DMS53 treated with DMSO at 0.1 percent for 48 hours (cell line): ENCODE results near the gene FIBIN.
"Not testable (repeated sequence)": the region's sequence is repeated elsewhere in the genome, so short reads cannot be mapped to it uniquely, and the experiment has no call there.

ENCODE experiments used
- DNase-seq: peaks from one replicate; lab custom pipeline; 2025; ENCODE audit not compliant: unreplicated experiment; lab: John Stamatoyannopoulos, UW

Gene FIBIN

DNA sequence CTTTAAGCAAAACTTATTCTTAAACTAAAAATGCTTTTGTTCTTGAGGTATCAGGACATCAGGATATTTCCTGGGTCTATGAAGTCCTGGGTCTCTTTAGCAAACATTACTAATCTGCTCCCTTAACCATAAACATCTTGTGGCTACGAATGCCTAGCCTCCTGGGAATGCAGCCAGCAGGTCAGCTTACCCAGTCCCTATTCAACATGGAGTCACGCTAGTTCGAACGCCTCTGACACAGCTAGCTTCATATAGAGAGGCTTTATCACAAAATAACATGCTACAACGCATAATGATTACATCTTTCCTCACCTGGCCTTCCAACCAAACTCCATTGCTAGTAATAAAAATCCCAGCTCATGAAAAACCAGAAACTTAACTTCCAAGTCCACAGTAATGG is 17.5 kb upstream of the FIBIN start:
- DNase-seq: no peak

DNA sequence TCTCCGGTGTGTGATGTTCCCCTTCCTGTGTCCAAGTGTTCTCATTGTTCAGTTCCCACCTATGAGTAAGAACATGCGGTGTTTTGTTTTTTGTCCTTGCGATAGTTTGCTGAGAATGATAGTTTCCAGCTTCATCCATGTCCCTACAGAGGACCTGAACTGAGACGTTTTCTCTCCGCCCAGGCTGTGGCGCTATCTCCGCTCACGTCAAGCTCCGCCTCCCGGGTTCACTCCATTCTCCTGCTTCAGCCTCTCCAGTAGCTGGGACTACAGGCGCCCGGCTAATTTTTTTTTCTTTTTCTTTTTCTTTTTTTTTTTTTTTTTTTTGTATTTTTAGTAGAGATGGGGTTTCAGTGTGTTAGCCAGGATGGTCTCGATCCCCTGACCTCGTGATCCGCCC is 16.7 kb upstream of the FIBIN start:
- not testable (repeated sequence) for DNase-seq

DNA sequence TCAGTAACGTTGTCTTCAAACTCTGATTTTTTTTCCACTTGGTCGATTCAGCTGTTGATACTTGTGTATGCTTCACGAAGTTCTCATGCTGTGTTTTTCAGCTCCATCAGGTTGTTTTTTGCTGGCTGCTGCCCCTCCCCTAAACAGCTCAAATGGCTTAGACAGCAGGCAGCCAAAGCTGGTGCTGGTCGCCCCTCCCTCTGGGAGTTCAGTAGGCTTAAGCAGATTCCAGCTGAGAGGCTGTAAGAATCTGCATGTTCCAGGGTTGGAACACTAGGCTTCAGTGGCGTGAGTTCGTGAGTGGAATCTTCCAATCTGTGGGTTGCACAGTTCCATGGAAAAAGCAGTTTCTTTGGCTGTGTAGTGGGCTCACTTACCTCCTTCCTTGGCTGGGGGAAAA is 10.3 kb upstream of the FIBIN start:
- DNase-seq: no peak

DNA sequence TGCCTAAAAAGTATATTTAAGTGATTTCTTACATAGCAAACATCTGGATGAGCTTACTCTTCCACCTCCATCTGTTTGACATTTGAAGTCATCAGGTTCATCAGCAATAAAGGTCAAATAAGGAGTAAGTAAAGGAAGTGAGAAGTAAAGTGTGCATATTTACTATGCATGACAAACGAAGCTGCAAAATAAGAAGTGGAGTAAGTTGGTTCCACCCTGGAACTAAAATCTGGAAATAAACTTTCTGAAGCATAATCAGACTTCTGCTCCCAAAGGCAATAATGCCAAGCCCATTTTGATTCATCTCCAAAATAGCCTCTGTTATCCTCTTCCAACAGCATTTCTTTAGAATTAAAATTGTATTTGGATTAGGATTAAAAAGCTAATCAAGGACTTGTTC is 8.4 kb upstream of the FIBIN start:
- no peak for DNase-seq

DNA sequence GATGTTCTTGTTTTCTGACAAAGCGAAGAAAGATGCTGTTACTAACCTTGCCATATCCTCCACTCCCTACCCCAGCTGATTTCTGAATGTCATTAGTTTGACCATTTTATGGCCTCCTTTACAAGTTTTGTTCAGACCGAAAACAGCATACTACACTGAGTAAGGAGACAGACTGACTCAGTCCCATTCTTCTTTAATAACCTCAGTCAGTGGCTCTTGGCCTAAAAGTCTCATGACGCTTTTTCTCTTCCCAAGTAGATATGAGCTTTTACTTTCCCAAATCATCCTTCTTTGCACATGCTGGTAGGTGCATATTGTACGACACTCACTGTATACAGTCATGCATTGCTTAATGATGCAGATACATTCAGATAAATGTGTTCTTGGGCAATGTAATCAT is 8.0 kb upstream of the FIBIN start:
- no peak for DNase-seq

DNA sequence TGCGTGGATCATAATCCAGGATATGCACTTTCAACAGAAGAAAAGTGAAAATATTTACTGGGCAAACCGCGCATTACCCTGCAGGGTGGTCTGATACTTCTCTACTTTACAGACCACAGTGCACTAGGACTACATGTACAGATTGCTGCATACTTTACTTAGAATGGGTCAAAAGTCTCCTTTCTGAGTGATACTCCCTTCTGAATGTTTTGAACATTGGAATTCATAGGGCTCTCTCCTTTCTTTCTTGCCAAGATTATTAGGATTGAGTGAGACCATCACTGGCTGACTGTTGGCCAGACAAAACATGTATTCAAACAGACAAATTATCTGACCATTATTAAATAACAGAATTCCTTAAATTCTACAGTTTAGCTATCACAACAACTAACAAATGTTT is 6.6 kb upstream of the FIBIN start:
- DNase-seq: no peak

DNA sequence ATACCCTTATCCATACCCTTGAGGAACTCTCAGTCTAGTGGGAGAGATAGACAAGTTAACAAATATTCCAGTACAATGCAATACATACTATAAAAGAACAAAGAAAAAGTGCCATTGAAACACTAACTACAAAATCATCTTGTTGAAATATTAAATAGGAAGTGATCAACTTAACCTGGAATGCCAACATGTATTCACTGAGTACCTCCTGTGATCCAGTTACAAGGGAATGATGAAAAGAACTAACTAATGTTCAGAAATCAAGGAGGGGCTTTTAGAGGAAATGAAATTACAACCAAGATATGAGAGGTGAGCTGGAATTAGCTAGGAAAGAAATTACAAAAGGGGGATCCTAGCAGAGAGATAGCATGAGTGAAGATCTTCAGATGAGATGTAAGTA is 6.2 kb upstream of the FIBIN start:
- DNase-seq: no peak

DNA sequence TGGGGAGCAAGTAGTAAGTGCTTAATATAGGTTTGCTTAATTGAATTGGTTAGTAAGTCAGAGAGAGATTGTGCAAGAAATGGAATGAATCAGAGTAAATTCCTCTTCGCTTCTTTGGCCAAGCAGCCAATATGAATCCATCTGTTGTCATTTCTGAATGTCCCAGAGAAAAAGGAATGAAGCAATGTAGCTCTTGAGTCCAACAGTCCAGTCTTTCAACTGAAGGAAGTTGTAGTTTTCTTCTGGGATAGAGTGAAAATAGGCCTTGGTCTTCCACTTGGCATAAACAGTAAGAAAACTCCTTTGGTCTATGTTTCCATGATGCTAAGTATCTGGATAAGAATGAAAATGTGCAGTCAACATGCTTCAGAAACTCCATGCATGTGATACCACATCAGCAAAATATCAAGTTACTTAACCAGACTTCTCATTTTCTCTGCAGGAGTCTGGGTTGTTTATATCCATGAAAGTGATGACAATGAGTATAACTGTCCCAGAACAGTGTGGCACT is 1.8 kb upstream of the FIBIN start:
- no peak for DNase-seq

DNA sequence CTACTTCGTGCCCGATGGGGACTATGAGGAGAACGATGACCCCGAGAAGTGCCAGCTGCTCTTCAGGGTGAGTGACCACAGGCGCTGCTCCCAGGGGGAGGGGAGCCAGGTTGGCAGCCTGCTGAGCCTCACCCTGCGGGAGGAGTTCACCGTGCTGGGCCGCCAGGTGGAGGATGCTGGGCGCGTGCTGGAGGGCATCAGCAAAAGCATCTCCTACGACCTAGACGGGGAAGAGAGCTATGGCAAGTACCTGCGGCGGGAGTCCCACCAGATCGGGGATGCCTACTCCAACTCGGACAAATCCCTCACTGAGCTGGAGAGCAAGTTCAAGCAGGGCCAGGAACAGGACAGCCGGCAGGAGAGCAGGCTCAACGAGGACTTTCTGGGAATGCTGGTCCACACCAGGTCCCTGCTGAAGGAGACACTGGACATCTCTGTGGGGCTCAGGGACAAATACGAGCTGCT is 751 bp downstream of the FIBIN start:
- no peak for DNase-seq

DNA sequence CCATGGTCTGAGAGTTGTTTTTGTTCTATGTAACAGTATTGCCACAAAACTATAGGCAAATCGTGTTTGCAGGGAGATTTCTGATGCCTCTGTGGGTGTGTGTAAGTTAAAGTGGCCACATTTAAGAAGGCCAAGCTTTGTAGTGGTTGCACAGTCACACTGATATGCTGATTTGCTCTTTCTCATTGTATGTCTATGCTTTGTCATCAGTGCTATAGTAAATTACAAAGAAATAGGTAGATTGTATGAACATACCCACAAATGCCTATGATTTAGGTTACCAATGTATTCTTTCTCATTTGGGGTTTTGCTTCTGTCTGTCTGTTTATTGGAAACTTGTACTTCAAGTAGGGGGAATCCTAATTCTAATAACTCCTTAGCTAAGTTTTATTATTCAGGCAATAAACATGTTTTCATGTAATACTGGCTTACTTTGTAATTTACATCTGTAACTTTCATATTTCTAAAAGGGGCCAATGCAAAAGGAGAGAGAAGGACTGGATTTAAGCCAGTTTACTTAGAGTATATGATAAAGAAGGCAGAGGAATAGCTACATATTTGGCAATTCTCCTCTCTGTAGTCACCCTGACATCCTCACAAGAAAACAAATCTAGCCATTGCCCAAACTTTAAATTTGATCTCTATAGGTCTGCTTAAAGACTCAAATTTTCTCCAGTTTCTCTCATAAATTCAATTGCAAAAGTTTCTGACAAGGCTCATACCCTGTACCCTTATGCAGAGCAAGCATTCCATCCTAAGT is 2.0 kb downstream of the FIBIN start:
- DNase-seq: no peak

DNA sequence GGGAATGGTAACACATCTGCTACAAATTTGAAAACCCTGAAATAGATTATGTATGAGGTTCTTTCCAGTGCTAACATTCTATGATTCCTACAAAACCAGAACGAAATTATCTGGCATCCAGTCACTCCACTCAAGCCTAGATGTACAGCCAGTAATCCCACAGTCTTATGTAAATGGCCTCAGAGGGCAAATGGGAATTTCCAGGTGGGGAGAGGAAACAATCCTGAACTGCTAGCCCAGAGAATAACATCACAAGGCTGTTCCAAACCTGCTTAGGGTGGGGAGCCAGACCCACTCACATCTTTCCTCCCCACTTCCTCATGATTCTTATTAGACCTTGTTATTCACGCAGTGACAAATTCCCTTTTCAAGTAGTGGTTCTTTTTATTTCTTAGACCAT is 3.5 kb downstream of the FIBIN start:
- no peak for DNase-seq

DNA sequence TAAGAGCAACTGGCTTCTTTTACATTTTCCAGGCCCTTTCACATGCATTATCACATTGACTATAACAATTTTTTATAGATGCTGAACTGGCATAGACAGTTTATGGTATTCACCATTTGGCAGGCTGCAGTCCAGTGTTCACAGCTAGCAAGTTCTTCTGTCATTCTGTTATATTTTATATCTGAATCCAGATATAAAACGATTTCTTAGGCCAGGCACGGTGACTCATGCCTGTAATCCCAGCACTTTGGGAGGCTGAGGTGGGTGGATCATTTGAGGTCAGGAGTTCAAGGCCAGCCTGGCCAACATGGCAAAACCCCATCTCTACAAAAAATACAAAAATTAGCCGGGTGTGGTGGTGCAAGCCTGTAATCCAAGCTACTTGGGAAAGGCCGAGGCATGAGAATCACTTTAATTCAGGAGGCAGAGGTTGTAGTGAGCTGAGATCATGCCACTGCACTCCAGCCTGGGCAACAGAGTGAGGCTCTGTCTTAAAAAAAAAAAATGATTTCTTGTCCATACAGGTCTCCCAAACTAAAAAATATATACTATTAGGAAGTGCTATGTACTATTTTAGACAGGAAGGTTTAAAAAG is 7.3 kb downstream of the FIBIN start:
- not testable (repeated sequence) for DNase-seq

DNA sequence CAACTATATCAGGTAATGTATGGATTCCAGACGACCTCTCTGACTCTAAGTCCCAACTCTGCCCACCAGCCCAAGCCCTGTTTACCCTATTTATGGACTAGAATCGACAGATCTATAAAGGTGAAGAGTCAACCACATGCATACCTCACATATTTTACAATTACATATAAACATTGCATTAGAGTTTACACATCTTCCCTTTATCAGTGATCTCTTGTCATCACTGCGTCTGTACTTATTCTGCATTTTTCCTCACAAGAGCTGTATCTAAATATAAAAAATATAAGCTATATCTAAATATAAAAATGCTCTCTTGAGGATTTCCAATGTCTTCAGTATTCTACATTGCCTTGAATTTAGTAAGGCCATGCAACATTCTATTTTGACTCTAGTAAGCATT is 8.5 kb downstream of the FIBIN start:
- DNase-seq: no peak

DNA sequence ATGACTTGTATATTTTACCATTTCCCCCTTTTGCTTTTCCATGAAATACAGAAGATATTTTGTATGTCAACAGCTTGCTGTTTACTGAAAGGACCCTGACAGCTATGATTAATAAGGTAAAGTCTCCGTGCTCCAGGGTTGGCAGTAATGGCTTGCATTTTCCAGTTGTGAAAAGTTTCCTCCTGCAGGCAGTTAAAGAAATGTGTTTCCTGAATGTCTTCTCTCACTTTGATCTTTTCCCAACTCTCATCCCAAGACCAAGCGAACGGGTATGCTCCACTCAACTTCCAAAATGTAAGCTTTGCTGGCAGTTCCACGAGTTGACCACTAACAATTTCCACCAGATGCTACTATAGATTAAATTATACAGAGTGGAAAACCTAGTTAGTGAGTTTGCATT is 8.9 kb downstream of the FIBIN start:
- DNase-seq: no peak

DNA sequence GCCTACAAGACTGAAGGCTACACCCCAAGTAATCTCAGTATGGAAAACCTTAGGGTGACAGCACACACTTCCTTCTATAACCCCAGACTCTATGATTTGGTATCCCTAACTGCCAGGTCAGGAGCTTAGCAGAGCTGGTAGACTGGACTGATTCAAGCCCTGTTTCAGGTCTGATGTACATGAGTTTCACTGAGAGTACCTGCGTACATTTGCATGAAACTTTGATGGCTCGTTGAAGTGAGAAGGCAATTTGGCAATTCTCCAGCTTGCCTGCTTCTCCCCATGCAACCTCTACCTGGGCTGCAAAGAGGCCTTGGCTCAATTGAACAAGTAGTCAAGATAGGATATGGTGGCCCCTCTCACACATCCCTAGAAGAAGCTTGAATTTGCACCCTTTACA is 10.2 kb downstream of the FIBIN start:
- no peak for DNase-seq

DNA sequence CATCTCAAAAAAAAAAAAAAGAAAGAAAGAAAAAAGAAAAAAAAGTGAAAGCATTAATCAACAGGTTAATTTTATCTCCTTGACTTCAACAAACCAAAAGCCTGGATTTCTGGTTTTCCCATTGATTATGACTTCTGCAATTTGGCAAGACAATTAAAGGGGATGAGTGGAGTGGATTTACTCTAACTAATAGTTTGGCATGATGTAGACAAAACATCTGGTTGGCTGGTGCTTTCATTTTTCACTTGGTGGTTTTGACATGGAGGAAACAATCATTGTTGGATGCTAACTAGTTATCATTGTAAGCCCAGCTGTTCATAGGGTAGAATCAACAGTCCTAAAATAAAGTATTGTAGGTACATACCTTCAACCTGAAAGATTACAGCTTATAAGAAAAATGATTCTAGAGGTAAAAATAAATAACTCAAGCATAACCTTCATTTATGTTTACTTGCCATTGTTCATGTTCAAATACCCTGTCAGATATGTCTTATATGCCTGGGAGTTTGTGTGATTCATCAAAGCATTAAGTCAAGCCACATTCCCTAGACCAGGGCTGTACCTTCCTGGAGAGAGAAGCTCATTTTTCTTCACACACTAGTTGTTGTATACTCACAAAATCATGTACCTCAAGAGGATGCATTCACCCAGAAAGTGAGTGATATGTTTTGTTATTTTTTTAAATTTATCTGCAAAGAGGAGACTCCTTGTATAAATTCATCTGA is 15.1 kb downstream of the FIBIN start:
- no peak for DNase-seq

DNA sequence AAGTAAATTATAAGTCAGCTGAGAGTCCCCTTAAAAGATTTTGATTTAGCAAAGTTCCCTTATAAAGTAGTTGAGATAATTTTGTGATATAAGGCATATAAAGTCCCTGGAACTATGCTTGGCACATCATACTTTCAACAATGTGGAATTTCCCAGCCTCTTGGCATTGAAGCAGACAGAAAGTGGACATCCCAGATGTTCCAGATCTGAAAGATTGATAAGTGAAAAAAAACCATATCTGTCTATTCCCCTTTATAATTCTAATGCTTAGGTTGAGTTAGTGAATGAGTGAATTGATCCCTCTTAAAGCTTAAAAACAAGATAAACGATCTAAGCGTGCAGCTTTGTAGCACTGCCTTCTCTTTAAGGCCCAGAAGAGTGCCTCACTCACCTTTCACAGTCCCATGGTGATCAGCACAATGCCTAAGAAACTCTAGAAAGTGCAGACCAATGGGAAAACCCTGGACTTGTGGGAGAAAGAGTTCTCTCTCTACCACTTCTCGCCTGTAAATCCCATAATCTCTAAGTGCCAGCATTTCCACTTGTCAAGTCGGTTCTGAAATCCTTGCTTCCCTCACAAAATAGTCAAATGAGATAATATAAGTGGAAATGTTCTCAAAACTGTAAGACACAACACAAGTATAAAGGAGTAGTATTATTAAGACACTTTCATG is 17.8 kb downstream of the FIBIN start:
- DNase-seq: no peak

DNA sequence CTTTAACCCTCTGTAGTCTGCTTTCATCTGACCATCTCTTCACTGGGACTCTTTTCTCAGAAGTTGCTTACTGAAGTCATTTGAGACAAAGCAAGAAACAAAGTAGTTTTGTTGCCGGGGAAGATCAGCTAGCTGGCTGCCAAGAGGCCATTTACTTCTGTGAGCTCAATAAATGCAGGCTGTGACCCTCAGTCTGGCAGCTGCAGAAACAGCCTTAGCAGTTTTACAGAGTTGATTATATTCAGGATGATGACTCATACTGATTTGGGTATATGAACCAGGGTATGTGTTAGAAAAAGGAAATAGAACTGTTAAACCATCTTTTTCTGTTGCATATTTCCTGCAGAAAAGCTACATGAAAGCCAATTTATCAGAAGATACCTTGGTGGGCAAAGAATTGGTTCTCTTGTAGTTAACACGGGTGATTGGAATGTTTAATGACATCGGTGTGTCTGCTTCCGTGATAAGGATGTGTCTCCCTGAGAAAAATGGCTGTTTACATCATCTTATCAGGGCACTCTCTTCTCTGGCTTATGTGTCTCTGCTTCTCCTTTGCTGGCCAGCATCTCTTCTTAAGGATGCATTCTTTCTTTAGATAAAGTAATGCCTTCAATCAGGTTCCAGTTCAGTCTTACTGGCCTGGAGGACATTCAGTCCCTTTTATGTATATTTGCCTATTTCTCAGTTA is 18.5 kb downstream of the FIBIN start:
- DNase-seq: no peak

DNA sequence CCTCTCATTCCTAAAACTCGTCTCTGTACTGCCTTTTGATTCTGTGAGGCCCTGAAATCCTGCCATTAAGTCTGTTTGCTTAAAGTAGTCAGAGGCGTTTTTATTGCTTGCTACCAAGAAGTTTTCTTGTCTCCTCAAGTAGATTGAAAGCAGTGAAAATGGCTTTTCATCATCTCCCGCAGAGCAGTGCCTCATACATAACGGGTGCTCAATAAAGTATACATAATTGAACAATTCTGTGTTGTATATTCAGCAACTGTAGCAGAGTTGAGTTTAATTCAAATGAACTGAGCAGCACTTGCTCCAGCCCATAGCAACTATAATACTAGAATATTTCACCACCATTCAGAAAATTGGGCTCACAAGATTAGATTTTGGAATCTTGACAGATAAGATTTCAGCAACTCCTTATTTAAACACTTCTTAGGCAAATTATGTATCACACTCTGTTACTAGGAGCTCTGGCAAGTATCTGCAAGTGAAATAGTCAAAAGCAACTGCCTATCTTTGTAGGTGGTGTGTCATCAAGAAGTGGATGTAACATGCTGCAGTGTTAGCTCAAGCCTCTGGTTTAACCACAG is 20.0 kb downstream of the FIBIN start:
- no peak for DNase-seq

DNA sequence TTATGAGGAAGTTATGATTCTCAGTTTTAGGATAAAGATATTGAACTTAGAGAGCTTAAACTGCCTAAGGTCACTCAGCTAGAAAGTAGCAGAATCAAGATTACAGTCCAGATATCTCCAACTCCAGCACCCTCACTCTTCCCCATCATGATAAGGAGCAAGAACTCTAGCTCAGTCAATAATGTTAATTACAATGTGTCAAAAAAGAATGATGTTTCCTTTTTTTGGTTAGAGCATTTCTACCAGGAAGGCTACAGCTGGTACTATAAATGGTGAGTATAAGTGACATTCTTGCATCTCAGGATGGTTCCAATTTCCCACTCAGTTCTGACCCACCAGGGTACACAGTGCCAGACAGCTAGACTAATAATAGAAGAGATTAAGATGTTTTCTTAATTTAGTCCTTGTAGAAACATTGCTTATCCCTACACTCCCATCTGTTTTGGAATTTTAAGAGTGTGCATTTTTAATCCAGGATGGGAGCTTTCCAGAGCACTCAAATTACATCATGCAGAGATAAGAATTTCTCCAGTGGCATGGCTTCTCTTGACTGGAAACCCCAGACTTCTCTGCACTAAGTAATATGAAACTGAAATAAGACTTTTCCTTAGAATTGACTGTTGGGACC is 25.1 kb downstream of the FIBIN start:
- no peak for DNase-seq
